Thyroid gland (tissue), 4 donors: ENCODE measurements around the gene TKFC. TPM values are rescaled to one million over a fixed set of nuclear protein-coding genes. Genes with fewer than 3 reads are reported as not detected.

ENCODE experiments used
- DNase-seq, 2 donors: peaks; one replicate each; pipeline ENCODE4 v3.0.0-alpha.2; 2019
- H3K27ac ChIP-seq, 3 donors: fragments of 200-600 bp; sonication (generic); 1 replicate in 2 of 3; 2 replicates in 1 of 3; pipeline ENCODE4 v1.5.1; 2016 to 2019; ENCODE audit warnings: mild to moderate bottlenecking in 1 of 3, moderate library complexity in 1 of 3
- H3K27me3 ChIP-seq: fragments of 200-600 bp; sonication (generic); one replicate; pipeline ENCODE4 v1.5.1; 2019
- H3K36me3 ChIP-seq, 2 donors: fragments of 200-600 bp; sonication (generic); one replicate each; pipeline ENCODE4 v1.5.1; 2016 to 2019
- H3K4me1 ChIP-seq, 2 donors: fragments of 200-600 bp; sonication (generic); one replicate each; pipeline ENCODE4 v1.5.1; 2017 to 2019
- H3K4me3 ChIP-seq, 3 donors: fragments of 200-600 bp; sonication (generic); replicated peaks in 1 of 3; 1 replicate in 2 of 3; 2 replicates in 1 of 3; pipeline ENCODE4 v1.5.1; 2016; ENCODE audit warnings: mild to moderate bottlenecking in 1 of 3
- H3K9me3 ChIP-seq: fragments of 200-600 bp; sonication (generic); one replicate; pipeline ENCODE4 v1.5.1; 2017
- POLR2A ChIP-seq, 2 donors: fragments of 450-650 bp; IDR thresholded peaks; one replicate each; pipeline ENCODE4 v1.6.1; 2017; ENCODE audit warnings: antibody characterized with exemption in 2 of 2, mild to moderate bottlenecking in 2 of 2, moderate library complexity in 1 of 2
- WGBS, 2 donors: methylation state at CpG; one replicate each; pipeline ENCODE4 v1.1.5; 2017; 5-methylcytosine and 5-hydroxymethylcytosine counted together
- intact Hi-C: fragments of 100-400 bp; cut with DNase I; formaldehyde crosslinking; loops from one replicate; pipeline ENCODE4 v1.15.1; 2023
- total RNA-seq, 4 donors: library from RNA; depleted of rRNA; stranded (reverse); fragments of >200 nt; gene quantifications; one replicate each; pipeline ENCODE4 v1.2.3, GENCODE V29; 2016
- TF ChIP-seq, protein P1 (sequence below), 6 experiments: fragments of 200-600 bp in 3 of 6; fragments of 450-650 bp in 3 of 6; sonication (generic) in 3 of 6; IDR thresholded peaks; one replicate each; pipeline ENCODE4 v1.5.1; 2016 to 2019; ENCODE audit warnings: antibody characterized with exemption in 6 of 6, mild to moderate bottlenecking in 2 of 6, inconsistent platforms in 1 of 6, moderate library complexity in 1 of 6

Gene TKFC
- total RNA-seq, 4 donors from 2014 or later = 27.0 to 62.8 (median 43.6) TPM

DNA sequence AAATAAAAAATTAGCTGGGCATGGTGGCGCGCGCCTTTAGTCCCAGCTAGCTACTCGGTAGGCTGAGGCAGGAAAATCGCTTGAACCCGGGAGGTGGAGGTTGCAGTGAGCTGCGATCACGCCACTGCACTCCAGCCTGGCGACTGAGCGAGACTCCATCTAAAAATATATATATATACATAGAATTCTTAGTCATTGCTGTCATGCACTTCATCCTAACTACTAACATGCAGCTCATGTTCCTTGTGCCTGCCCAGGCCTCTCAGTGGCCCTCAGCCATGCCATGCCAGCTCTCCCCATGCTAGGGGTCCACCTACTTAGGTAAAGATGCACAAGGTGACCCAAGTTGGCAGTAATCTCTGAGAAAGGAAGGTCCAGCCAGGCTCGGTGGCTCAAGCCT lies 25.5 kb downstream of the TKFC start:
- no peak for DNase-seq
- no peaks in the 10 kb centered on the region for H3K9me3 ChIP-seq
- no peak for TF ChIP-seq POLR2A (IDR thresholded peaks at IDR 0.05)
- TF ChIP-seq, protein P1, sequence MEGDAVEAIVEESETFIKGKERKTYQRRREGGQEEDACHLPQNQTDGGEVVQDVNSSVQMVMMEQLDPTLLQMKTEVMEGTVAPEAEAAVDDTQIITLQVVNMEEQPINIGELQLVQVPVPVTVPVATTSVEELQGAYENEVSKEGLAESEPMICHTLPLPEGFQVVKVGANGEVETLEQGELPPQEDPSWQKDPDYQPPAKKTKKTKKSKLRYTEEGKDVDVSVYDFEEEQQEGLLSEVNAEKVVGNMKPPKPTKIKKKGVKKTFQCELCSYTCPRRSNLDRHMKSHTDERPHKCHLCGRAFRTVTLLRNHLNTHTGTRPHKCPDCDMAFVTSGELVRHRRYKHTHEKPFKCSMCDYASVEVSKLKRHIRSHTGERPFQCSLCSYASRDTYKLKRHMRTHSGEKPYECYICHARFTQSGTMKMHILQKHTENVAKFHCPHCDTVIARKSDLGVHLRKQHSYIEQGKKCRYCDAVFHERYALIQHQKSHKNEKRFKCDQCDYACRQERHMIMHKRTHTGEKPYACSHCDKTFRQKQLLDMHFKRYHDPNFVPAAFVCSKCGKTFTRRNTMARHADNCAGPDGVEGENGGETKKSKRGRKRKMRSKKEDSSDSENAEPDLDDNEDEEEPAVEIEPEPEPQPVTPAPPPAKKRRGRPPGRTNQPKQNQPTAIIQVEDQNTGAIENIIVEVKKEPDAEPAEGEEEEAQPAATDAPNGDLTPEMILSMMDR (IDR thresholded peaks at IDR 0.05) = no peak

DNA sequence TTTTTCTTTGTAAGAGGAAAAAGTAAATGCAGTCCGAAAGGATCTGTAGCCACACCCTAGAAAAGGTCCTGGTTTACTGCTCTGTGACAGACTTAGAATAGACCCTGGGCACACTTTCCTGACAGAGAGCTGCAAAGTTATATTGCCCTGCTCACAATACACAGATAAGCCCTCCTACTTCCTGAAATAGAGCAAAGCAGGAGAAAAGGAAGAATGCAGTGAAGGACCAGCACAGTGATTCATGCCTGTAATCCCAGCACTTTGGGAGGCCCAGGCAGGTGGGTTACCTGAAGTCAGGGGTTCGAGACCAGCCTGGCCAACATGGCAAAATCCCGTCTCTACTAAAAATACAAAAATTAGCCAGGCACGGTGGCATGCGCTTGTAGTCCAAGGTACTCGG lies 26.5 kb downstream of the TKFC start:
- TF ChIP-seq, protein P1 (IDR thresholded peaks at IDR 0.05) = no peak
- TF ChIP-seq POLR2A (IDR thresholded peaks at IDR 0.05) = no peak
- peaks cover 12 to 20% of the 10 kb centered on the region in 2 donors for H3K4me1 ChIP-seq
- peaks cover 0 to 5% of the 10 kb centered on the region in 2 donors for H3K36me3 ChIP-seq
- H3K27me3 ChIP-seq = no peaks in the 10 kb centered on the region
- no peak overlapping the region for H3K4me3 ChIP-seq
- H3K9me3 ChIP-seq = no peaks in the 10 kb centered on the region
- WGBS, 2 donors = 93 to 96% methylated on average over 6 of the region's 6 CpGs
- DNase-seq = no peak
- no peak overlapping the region for H3K27ac ChIP-seq
- intact Hi-C loops = no loop called here

More for the DNA sequence above, 25.5 kb downstream of the TKFC start:
- Histone ChIP-seq H3K4me1 (peaks cover 12 to 20% of the 10 kb centered on the region in 2 donors), H3K27me3 (no peaks in the 10 kb centered on the region), H3K4me3 (no peak overlapping the region), H3K27ac (no peak overlapping the region), H3K36me3 (peaks cover 0 to 5% of the 10 kb centered on the region in 2 donors)
- 96% methylated on average over 10 to 11 of the region's 11 CpGs for WGBS, 2 donors
- intact Hi-C loops = no loop called here

DNA sequence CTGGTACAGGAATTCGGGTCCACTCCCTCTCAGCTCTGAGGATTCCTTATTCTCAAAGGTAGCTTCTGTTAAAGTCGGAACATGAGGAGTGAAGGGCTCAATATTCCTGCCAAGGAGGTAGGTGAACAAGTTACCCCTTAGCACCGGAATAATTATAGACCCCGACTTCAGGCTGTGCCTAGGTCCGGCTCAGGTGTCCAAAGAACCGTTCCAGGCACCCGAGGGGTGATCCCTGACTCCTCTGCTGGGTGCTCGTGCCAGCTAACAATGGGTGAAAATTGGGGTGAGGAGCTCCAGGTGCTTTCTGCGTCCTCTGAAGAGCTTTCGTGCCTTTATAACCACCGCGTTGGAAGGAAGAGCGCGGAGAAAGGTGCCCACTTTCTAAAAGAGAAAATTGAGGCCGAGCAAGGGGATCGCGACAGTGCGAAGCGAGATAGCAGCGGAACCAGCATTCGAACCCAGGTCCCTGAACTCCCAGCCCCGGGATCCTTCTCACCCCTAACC lies 28.3 kb downstream of the TKFC start:
- TF ChIP-seq, protein P1 (IDR thresholded peaks at IDR 0.05) = no peak
- no peak for TF ChIP-seq POLR2A (IDR thresholded peaks at IDR 0.05)

DNA sequence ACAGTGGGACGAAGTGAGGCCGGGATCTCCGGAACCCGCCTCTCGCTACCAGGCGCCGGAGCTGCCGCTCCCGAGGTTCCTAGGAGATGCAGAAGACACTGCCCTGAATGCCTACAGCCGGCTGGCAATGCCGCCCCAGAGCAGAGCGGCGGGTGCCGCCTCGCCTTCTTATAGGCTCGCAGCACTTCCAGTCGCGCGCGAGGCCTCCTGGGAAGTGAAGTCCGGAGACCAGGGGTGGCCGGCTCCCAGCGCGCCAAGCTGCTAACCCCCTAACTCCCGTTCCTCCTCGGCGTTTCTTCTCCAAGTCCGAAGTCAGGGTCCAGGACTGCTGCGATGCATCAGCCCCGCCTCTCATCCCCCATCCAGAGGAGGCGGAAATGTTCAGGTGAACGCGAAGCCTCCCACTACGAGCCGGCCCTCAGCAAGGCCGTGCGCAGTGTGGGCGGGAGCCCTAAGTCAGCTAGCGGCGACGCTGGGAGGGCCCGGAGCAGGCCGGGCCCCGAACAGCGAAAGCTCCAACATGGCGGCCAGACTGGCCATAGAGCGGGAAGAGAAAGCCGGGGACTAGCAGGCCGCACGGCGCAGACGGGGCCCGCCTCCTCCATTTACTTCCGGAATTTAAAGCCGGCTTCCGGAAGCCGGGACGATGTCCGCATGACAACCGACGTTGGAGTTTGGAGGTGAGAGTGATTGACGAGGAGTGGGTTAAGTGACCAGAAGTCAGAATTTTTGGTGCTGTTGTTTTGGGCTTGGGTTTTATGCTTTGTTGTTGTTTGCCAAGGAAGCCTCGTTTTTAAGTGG lies 28.9 kb downstream of the TKFC start, which contains the start of the genes CYB561A3 and TMEM138:
Gene CYB561A3 (minus strand): TSS at position 142 of the 801 bp plus-strand sequence. CDS start 5,169 bp downstream, outside the sequence.
Gene TMEM138 (plus strand): TSS at position 634 of the 801 bp plus-strand sequence. CDS start 2,017 bp downstream, outside the sequence.
- intact Hi-C loops = no loop called here
- Histone ChIP-seq H3K27ac (peak within 1 kb of the TSS; percentile 94 to 97 (median 95)), H3K4me1 (peaks cover 12 to 20% of the 10 kb centered on the region in 2 donors), H3K27me3 (no peaks in the 10 kb centered on the region), H3K36me3 (peaks cover 16 to 24% of the 10 kb centered on the region in 2 donors), H3K9me3 (no peaks in the 10 kb centered on the region), H3K4me3 (peak within 1 kb of the TSS; percentile 9 to 69 (median 61))
- 0% methylated on average over 21 to 30 of the region's 63 CpGs for WGBS, 2 donors
- peak; percentile 25 to 92 for TF ChIP-seq POLR2A (IDR thresholded peaks at IDR 0.05)
- TF ChIP-seq, protein P1 (IDR thresholded peaks at IDR 0.05) = no peak
- peak; percentile 93 to 94 for DNase-seq

More for the DNA sequence above, 28.3 kb downstream of the TKFC start:
- peaks cover 12 to 20% of the 10 kb centered on the region in 2 donors for H3K4me1 ChIP-seq
- H3K4me3 ChIP-seq = peak overlapping the region; percentile 9 to 69 (median 61)
- H3K27me3 ChIP-seq = no peaks in the 10 kb centered on the region
- 1 to 2% methylated on average over 22 of the region's 22 CpGs for WGBS, 2 donors
- peaks cover 12 to 18% of the 10 kb centered on the region in 2 donors for H3K36me3 ChIP-seq
- peak overlapping the region; percentile 94 to 97 (median 95) for H3K27ac ChIP-seq
- intact Hi-C loops = no loop called here
- no peaks in the 10 kb centered on the region for H3K9me3 ChIP-seq
- no peak for DNase-seq

DNA sequence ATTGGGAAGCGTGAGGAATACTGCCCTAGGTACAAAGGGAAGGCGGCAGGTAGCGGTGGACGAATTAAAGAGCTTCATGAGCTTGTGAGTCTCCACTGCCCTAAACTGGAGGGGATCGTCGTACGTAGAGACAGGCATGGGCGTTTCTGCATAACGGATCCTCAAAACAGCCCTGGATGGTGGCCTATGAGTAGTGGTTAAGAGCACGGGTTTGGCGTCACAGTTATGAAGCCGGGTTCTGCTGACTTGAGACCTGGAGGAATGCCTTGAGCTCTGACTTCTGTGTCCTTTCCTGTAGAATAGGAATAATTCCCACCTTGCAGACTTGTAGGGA lies 29.5 kb downstream of the TKFC start:
- DNase-seq = peak; percentile 15 to 29
- TF ChIP-seq, protein P1 (IDR thresholded peaks at IDR 0.05) = no peak
- TF ChIP-seq POLR2A (IDR thresholded peaks at IDR 0.05) = no peak
- peak overlapping the region; percentile 16 to 97 (median 94) for H3K27ac ChIP-seq
- peaks cover 17 to 30% of the 10 kb centered on the region in 2 donors for H3K36me3 ChIP-seq
- intact Hi-C loops = no loop called here
- WGBS, 2 donors = 0 to 2% methylated on average over 9 to 12 of the region's 12 CpGs
- H3K4me3 ChIP-seq = peak overlapping the region; percentile 9 to 61 (median 61)
- peaks cover 12 to 20% of the 10 kb centered on the region in 2 donors for H3K4me1 ChIP-seq
- no peaks in the 10 kb centered on the region for H3K27me3 ChIP-seq
- no peaks in the 10 kb centered on the region for H3K9me3 ChIP-seq
